ENCODE measurements around the gene RNF217. TPM values are rescaled to one million over a fixed set of nuclear protein-coding genes. Genes with fewer than 3 reads are reported as not detected.

Gene RNF217
- total RNA-seq, 2 donors from 2014 or later = 24.0 to 28.1 TPM

GRCh38 chr6:125048274-125048673, 86.0 kb downstream of the RNF217 start:
- Mint-ChIP-seq H3K36me3 (ENCODE audit: low read depth) (peaks cover 4% of the 10 kb centered on the region), H3K4me3 (no peak overlapping the region)
- WGBS, 2 experiments (ENCODE audit: insufficient coverage in 1 of 2, insufficient read length in 1 of 2) = 96 to 100% methylated on average over 2 of the region's 2 CpGs

GRCh38 chr6:125050663-125051318, 88.6 kb downstream of the RNF217 start:
- no peak for TF ChIP-seq CTCF (conservative IDR thresholded peaks at IDR 0.05)
- peaks cover 4% of the 10 kb centered on the region for H3K36me3 Mint-ChIP-seq (ENCODE audit: low read depth)
- Histone ChIP-seq H3K9me3 (ENCODE audit: control insufficient read depth, low read length) (no peaks in the 10 kb centered on the region), H3K27me3 (ENCODE audit: control insufficient read depth, insufficient read depth, low read length, poor library complexity, severe bottlenecking) (no peaks in the 10 kb centered on the region), H3K9ac (ENCODE audit: extremely low read depth, low read length, poor library complexity, severe bottlenecking) (no peak overlapping the region), H3K4me1 (ENCODE audit: control insufficient read depth, insufficient read depth, low read length) (peaks cover 4% of the 10 kb centered on the region), H3K36me3 (ENCODE audit: control insufficient read depth, insufficient read depth, low read length) (no peaks in the 10 kb centered on the region), H3K4me3 (ENCODE audit: low read length) (no peak overlapping the region), H3K27ac (ENCODE audit: low read depth, low read length) (no peak overlapping the region)
- no peak overlapping the region for H3K4me3 Mint-ChIP-seq
- DNase-seq = no peak
- no peak overlapping the region for H3K27ac Mint-ChIP-seq
- no peaks in the 10 kb centered on the region for H3K27me3 Mint-ChIP-seq (ENCODE audit: insufficient read depth)
- peaks cover 12% of the 10 kb centered on the region for H3K4me1 Mint-ChIP-seq
- H3K9me3 Mint-ChIP-seq = no peaks in the 10 kb centered on the region
- 88 to 100% methylated on average over 2 to 4 of the region's 4 CpGs for WGBS, 2 experiments (ENCODE audit: insufficient coverage in 1 of 2, insufficient read length in 1 of 2)

More at GRCh38 chr6:125048274-125048673, 86.0 kb downstream of the RNF217 start:
- Mint-ChIP-seq H3K4me1 (peaks cover 13% of the 10 kb centered on the region), H3K9me3 (no peaks in the 10 kb centered on the region), H3K27ac (no peak overlapping the region), H3K27me3 (ENCODE audit: insufficient read depth) (no peaks in the 10 kb centered on the region)
- Histone ChIP-seq H3K9ac (ENCODE audit: extremely low read depth, low read length, poor library complexity, severe bottlenecking) (no peak overlapping the region), H3K27ac (ENCODE audit: low read depth, low read length) (no peak overlapping the region), H3K27me3 (ENCODE audit: control insufficient read depth, insufficient read depth, low read length, poor library complexity, severe bottlenecking) (no peaks in the 10 kb centered on the region), H3K9me3 (ENCODE audit: control insufficient read depth, low read length) (no peaks in the 10 kb centered on the region), H3K4me1 (ENCODE audit: control insufficient read depth, insufficient read depth, low read length) (peaks cover 4% of the 10 kb centered on the region), H3K36me3 (ENCODE audit: control insufficient read depth, insufficient read depth, low read length) (no peaks in the 10 kb centered on the region), H3K4me3 (ENCODE audit: low read length) (no peak overlapping the region)
- no peak for TF ChIP-seq CTCF (conservative IDR thresholded peaks at IDR 0.05)
- no peak for DNase-seq

- WGBS, 2 experiments (ENCODE audit: insufficient coverage in 1 of 2, insufficient read length in 1 of 2) = 86% methylated on average over 1 of the region's 2 CpGs; no CpG with 5 or more reads in 1 of the 2 experiments
- no peak for TF ChIP-seq CTCF (conservative IDR thresholded peaks at IDR 0.05)
- Mint-ChIP-seq H3K9me3 (no peaks in the 10 kb centered on the region), H3K36me3 (ENCODE audit: low read depth) (peaks cover 2% of the 10 kb centered on the region), H3K4me1 (peaks cover 6% of the 10 kb centered on the region), H3K27ac (no peak overlapping the region), H3K4me3 (no peak overlapping the region), H3K27me3 (ENCODE audit: insufficient read depth) (no peaks in the 10 kb centered on the region)
- Histone ChIP-seq H3K9ac (ENCODE audit: extremely low read depth, low read length, poor library complexity, severe bottlenecking) (no peak overlapping the region), H3K9me3 (ENCODE audit: control insufficient read depth, low read length) (no peaks in the 10 kb centered on the region), H3K4me1 (ENCODE audit: control insufficient read depth, insufficient read depth, low read length) (no peaks in the 10 kb centered on the region), H3K36me3 (ENCODE audit: control insufficient read depth, insufficient read depth, low read length) (no peaks in the 10 kb centered on the region), H3K27me3 (ENCODE audit: control insufficient read depth, insufficient read depth, low read length, poor library complexity, severe bottlenecking) (no peaks in the 10 kb centered on the region), H3K4me3 (ENCODE audit: low read length) (no peak overlapping the region), H3K27ac (ENCODE audit: low read depth, low read length) (no peak overlapping the region)
- DNase-seq = no peak
These were observed 91.6 kb downstream of the RNF217 start for GRCh38 chr6:125053809-125054208.
